NT2/D1 (cell line): ENCODE measurements around the gene TGM5.
"Not testable (repeated sequence)": the region's sequence is repeated elsewhere in the genome, so short reads cannot be mapped to it uniquely, and the experiment has no call there.

Source experiments
- DNase-seq: peaks from one replicate; pipeline ENCODE4 v3.0.0-alpha.2; 2011; ENCODE audit warnings: low read depth, low spot score
- H3K27me3 ChIP-seq: 2 replicates; pipeline ENCODE4 v1.6.0; 2011; ENCODE audit warnings: mild to moderate bottlenecking; ENCODE audit not compliant: insufficient read length, insufficient read depth
- H3K36me3 ChIP-seq: 2 replicates; pipeline ENCODE4 v1.6.1; 2011; ENCODE audit warnings: mild to moderate bottlenecking, low read length, mixed read lengths; ENCODE audit not compliant: insufficient read depth, insufficient read length
- H3K4me1 ChIP-seq: 2 replicates; pipeline ENCODE4 v1.5.1; 2011; ENCODE audit not compliant: insufficient read depth, insufficient read length
- H3K4me3 ChIP-seq: 2 replicates; pipeline ENCODE4 v1.5.1; 2011; ENCODE audit warnings: low read depth; ENCODE audit not compliant: insufficient read length
- H3K9ac ChIP-seq: 2 replicates; pipeline ENCODE4 v1.6.0; 2011; ENCODE audit warnings: low read depth; ENCODE audit not compliant: insufficient read length
- H3K9me3 ChIP-seq: 2 replicates; pipeline ENCODE4 v1.5.1; 2011; ENCODE audit warnings: mild to moderate bottlenecking, low read length; ENCODE audit not compliant: insufficient read depth
- SUZ12 ChIP-seq: IDR thresholded peaks from 2 replicates; pipeline ENCODE4 v1.6.1; 2011; ENCODE audit not compliant: insufficient read length, insufficient read depth; ENCODE audit errors: extremely low read depth
- YY1 ChIP-seq: IDR thresholded peaks from 2 replicates; pipeline ENCODE4 v1.6.1; 2011; ENCODE audit not compliant: insufficient read length, insufficient read depth
- ZNF274 ChIP-seq: IDR thresholded peaks from 2 replicates; pipeline ENCODE4 v1.6.1; 2011; ENCODE audit warnings: mild to moderate bottlenecking, low read depth, low read length

TGM5 gene

DNA sequence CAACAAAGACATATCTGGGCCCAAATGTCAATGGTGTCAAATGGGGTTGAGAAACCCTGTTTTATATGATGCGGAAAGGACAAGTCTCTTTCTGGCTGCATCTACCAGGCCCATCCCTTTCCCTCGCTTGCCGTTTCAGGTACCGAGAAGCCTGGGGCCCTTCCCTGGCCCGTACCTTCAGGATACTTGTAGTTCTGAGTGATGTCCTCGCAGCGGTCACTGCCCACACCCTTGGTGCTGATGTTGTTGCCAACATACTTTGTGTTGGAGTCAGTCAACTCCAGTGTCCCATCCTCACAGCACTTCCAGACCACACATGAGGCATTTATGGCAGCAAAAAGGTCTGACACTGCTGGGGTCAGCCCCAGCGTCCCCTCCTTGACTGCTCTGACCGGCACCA, 59.7 kb downstream of the TGM5 start:
- DNase-seq = no peak
- H3K27me3 ChIP-seq = no peaks in the 10 kb centered on the region
- no peak overlapping the region for H3K4me3 ChIP-seq
- H3K9ac ChIP-seq = no peak overlapping the region
- H3K9me3 ChIP-seq = no peaks in the 10 kb centered on the region
- no peaks in the 10 kb centered on the region for H3K36me3 ChIP-seq
- TF ChIP-seq ZNF274 = no peak
- TF ChIP-seq YY1 = no peak
- TF ChIP-seq SUZ12 = no peak
- peaks cover 8% of the 10 kb centered on the region for H3K4me1 ChIP-seq

DNA sequence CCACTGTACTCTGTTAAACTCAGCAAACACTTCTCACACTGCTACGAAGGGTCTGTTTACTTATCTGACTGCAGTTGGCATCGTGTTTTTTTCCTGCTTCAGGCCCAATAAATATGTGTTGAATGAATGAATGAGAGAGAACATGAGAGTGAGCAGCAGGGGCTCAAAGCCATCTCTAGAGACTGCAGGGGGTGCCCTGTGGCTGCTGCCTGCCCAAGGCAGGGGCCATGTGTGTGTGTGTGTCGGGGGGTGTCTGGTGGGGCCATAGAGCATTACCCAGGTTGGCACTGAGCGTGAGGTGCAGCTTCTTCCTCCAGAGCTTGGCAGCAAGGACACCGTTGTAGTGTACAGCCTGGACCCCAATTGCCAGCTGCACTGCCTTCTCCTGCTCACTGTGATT, 60.7 kb downstream of the TGM5 start:
- DNase-seq = no peak
- no peaks in the 10 kb centered on the region for H3K36me3 ChIP-seq
- no peak overlapping the region for H3K9ac ChIP-seq
- peaks cover 8% of the 10 kb centered on the region for H3K4me1 ChIP-seq
- TF ChIP-seq ZNF274 (no peak), SUZ12 (no peak), YY1 (no peak)
- H3K4me3 ChIP-seq = no peak overlapping the region
- no peaks in the 10 kb centered on the region for H3K27me3 ChIP-seq
- H3K9me3 ChIP-seq = no peaks in the 10 kb centered on the region

DNA sequence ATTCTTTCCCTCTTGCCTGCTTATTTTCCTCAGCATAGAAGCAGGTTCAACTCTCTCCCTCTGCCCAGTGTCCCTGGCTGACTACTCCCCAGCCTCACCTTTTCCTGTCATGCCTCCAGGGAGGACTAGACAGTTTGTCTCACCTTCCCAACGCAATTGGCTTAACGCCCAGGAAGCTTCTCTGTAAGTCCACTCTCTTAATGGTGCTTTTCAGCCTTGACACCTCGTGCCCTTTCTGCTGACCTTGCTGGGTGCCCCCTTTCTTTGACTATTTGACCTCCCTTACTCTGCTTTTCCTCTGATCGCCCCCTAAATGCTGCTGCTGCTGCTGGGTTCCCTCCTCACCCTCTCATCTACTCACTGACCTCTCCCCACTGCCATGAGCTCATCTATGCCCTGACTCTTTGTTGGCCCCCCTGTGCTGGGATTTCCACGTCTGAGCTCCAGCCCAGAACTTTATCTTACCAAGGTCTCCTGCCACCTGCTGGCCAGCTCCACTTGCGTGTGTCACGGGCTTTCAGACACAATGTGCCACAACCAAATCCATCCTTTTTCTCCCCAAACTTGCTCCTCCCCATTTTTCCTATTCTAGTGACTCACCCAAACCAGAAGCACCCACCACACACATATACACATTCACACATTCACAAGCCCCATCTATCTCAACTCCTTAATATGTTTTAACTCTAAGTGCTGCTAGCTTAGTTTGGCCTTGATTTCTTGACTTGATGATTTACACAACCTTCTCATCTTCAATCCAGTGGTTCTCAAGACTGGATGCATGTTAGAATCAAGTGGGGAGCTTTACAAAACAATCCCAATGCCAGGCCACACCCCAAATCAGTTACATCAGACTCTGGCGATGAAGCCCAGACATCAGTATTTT, 62.5 kb downstream of the TGM5 start:
- DNase-seq = no peak

DNA sequence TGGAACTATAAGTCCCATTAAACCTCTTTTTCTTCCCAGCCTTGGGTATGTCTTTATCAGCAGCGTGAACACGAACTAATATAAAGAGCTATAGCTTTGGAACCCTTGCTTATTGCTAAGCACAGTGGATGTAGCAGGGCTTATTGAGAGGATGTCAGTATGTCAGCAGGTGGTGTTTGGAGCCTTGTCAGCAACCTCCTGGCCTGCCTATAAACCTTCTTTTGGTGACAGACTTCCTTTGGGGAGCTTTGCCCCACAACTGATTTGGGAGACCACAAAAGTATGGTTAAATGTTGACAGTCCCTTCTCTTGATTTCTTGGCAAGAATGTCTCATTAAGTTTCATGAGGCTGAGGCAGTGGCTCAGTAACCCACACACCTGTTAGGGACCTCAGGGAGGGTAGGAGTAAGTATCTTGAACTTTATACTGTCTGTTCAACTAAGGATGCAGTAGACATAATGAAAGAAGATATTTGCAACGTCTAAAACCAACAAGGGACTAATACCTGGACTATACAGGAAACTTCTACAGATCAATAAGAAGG, 66.7 kb downstream of the TGM5 start:
- Histone ChIP-seq H3K4me3 (no peak overlapping the region), H3K9me3 (no peaks in the 10 kb centered on the region; the same call in 1 of the 2 replicates), H3K9ac (no peak overlapping the region), H3K27me3 (no peaks in the 10 kb centered on the region), H3K4me1 (no peaks in the 10 kb centered on the region), H3K36me3 (peaks cover 13% of the 10 kb centered on the region)
- TF ChIP-seq ZNF274 = no peak
- TF ChIP-seq YY1 = no peak
- TF ChIP-seq SUZ12 = no peak
- no peak for DNase-seq

More for the DNA sequence above, 62.5 kb downstream of the TGM5 start:
- no peaks in the 10 kb centered on the region for H3K36me3 ChIP-seq
- H3K4me1 ChIP-seq = peaks cover 8% of the 10 kb centered on the region
- H3K9ac ChIP-seq = no peak overlapping the region
- no peak for TF ChIP-seq YY1
- TF ChIP-seq ZNF274 = no peak
- no peak for TF ChIP-seq SUZ12
- H3K4me3 ChIP-seq = no peak overlapping the region
- no peaks in the 10 kb centered on the region for H3K27me3 ChIP-seq
- no peaks in the 10 kb centered on the region for H3K9me3 ChIP-seq

DNA sequence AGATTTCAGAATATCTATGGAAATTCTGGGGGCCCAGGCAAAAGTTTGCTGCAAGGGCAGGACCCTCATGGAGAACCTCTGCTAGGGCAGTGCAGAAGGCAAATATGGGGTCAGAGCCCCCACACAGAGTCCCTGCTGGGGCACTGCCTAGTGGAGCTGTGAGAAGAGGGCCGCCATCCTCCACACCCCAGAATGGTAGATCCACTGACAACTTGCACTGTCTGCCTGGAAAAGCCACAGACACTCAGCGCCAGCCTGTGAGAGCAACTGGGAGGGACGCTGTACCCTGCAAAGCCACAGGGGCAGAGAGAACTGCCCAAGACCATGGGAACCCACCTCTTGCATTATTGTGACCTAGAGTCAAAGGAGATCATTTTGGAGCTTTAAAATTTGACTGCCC, 67.7 kb downstream of the TGM5 start:
- H3K4me1 ChIP-seq = no peaks in the 10 kb centered on the region
- no peak overlapping the region for H3K9ac ChIP-seq
- H3K4me3 ChIP-seq = no peak overlapping the region
- H3K36me3 ChIP-seq = peaks cover 13% of the 10 kb centered on the region
- DNase-seq = no peak
- no peaks in the 10 kb centered on the region; the same call in 1 of the 2 replicates for H3K9me3 ChIP-seq
- no peak for TF ChIP-seq SUZ12
- no peak for TF ChIP-seq ZNF274
- no peak for TF ChIP-seq YY1
- no peaks in the 10 kb centered on the region for H3K27me3 ChIP-seq

DNA sequence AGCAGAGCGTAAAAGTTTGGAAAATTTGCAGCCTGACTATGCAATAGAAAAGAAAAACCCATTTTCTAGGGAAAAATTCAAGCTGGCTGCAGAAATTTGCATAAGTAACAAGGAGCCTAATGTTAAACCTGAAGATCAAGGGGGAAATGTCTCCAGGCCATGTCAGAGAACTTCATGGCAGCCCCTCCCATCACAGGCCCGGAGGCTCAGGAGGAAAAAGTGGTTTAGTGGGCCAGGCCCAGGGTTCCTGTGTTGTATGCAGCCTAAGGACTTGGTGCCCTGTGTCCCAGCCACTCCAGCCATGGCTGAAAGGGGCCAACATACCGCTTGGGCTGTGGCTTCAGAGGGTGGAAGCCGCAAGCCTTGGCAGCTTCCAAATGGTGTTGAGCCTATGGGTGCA, 68.2 kb downstream of the TGM5 start:
- DNase-seq, H3K27me3 ChIP-seq, H3K9me3 ChIP-seq, H3K4me1 ChIP-seq, H3K4me3 ChIP-seq, H3K9ac ChIP-seq: not testable (repeated sequence)
- peaks cover 13% of the 10 kb centered on the region for H3K36me3 ChIP-seq

DNA sequence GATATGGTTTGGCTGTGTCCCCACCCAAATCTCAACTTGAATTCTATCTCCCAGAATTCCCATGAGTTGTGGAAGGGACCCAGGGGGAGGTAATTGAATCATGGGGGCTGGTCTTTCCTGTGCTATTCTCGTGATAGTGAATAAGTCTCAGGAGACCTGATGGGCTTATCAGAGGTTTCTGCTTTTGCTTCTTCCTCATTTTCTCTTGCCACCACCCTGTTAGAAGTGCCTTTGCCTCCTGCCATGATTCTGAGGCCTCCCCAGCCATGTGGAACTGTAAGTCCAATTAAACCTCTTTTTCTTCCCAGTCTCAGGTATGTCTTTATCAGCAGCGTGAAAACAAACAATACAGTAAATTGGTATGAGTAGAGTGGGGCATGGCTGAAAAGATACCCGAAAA, 69.0 kb downstream of the TGM5 start:
- DNase-seq, H3K4me3 ChIP-seq, H3K9me3 ChIP-seq, H3K27me3 ChIP-seq, H3K4me1 ChIP-seq, H3K9ac ChIP-seq: not testable (repeated sequence)
- peaks cover 16% of the 10 kb centered on the region for H3K36me3 ChIP-seq
